NCI-H1436 (cell line): ENCODE measurements around the gene SEBOX.

Source experiments
- DNase-seq: peaks from one replicate; lab custom pipeline; 2025; lab: John Stamatoyannopoulos, UW

Gene SEBOX

DNA sequence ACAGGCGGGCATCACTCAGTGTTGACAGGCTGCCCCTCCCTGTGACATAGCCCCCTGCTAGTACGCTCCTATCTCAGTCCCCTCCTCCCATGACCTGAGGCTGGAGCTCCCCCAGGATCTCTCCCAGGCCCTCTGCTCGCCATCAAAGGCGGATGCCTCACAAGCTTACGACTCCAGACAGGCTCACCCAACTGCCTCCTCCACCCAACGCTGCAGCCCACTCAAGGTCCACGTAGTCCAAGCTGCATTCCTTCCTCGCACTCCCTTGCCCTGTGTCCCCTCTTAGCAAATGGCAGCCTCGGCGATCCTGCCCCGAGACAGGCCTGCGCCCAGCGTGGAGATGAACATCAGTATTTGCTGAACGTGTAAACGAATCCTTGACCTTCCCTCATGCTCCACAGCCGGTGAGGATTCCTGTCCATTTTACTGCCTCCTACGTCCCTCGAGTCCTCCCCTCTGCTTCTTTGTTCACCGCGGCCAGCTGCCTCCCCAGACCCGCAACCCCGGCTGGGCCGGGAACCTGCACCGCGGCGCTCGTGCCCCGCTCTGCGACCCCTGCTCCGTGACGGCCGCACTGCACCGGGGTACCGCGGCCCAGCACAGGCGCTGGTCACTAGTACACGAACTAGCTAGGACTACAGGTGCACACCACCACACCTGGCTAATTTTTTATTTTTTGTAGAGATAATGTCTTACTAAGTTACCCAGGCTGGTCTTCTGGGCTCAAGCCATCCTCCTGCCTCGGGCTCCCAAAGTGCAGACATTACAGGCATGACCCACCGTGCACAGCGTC lies 46.8 kb downstream of the SEBOX start:
- DNase-seq, result peak; percentile 10

DNA sequence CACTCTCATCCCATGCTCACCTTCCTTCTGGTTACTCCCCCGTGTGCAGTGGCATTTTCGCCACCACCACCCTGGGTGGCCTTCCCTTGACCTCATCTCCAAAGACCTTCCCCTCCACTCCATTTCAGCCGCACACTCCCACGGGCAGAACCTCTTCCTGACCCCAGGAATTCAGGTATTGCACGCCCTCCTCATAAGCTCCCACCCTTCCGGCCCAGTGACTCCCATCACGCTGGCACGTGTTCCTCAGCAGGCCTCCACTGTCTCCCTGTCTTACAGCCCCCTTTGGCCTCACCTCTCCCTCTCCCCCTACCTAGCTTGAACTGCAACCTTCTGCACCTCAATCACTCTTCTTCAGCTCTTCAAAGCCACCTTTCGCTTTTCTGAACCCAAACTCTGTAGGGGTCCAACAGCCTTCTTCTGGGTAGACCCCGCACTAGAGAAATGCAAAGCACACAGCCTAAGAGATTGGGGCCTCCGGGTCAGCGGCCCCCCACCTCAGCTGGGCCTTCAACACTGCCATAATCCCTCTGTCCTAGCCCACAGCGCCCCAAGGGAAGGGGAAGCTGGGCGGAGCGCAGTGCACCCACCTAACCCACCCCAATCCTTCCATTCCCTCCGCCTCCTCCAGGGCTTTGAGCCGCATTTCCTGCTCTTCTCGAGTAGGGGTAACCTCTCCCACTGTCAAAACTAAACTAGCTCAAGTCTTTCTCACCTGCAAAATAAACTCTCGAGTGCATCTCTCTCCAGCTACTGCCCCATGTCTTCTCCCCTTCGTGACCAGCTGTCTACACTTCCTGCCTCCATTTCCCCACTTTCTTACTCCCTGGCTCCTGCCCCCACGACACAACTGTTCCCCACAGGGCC lies 47.7 kb downstream of the SEBOX start:
- no peak for DNase-seq

DNA sequence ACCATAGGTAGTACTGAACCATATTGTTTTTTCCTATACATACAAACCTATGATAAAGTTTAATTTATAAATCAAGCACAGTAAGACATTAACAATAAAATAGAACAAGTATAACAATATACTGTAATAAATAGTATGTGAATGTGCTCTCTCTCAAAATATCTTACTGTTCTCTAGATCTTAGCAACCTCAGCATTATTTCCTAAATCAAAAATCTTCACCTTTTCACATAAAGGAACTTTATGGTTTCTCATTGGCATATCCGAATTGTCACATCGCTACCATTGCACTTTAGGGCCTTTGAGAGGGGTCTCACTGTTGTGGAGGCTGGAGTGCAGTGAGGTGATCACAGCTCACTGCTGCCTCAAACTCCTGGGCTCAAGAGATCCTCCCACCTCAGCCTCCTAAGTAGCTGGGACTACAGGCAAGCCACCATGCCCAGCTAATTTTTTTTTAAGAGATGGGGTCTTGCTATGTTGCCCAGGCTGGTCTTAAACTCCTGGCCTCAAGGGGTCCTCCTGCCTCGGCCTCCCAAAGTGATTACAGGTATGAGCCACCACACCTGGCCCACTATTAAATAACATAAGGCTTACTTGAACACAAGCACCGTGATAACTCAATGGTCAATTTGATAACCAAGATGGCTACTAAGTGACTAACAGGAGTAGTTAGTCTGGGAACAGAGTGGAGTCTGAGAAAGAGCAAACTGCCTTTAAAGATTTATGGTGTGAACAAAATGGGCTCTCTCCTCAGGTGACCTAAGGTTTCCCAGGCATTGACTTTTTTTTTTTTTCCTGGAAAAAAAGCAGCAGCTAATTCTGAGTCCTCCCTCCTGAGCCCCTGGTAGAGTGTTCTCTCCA lies 48.9 kb downstream of the SEBOX start:
- DNase-seq, result no peak

DNA sequence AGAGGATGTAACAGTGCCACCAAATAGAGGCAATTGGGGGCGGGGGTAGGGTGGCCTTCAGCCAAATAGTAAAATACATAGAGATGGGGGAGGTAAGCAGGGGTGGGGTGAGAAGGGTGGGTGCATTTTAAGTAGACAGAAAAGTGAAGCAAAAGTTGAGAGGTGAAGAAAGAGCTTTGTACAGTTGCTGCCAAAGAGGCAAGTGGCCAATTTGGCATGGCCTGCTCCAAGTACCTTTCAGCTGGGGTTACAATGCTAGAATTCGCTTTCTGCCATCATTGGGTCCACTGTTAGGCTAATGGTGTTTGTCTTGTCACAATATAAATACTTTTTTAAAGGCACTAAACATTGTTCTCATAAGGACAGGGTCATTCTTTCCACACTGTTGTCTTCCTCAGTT lies 51.2 kb downstream of the SEBOX start:
- no peak for DNase-seq
